ENCODE results near the gene USH1G.
"Not testable (repeated sequence)": the region's sequence is repeated elsewhere in the genome, so short reads cannot be mapped to it uniquely, and the experiment has no call there.

The USH1G gene

GRCh38 chr17:74873037-74873873 is 49.8 kb downstream of the USH1G start:
- peak; percentile 63 for TF ChIP-seq MYC (IDR thresholded peaks at IDR 0.05; ENCODE audit: low read depth, low read length)
- TF ChIP-seq CTCF (IDR thresholded peaks at IDR 0.05; ENCODE audit: low read depth, low read length), result no peak
- TF ChIP-seq POLR2A (IDR thresholded peaks at IDR 0.05; ENCODE audit: extremely low read depth, insufficient read length), result peak; percentile 97
- TF ChIP-seq MAX (IDR thresholded peaks at IDR 0.05; ENCODE audit: low read depth, low read length), result peak; percentile 98
- H3K4me3 ChIP-seq (ENCODE audit: low read depth, low read length), result peak overlapping the region; percentile 89
- DNase-seq (ENCODE audit: low read depth), result peak; percentile 100

- no peak for DNase-seq (ENCODE audit: low read depth)
- TF ChIP-seq MAX (IDR thresholded peaks at IDR 0.05; ENCODE audit: low read depth, low read length) (no peak), POLR2A (IDR thresholded peaks at IDR 0.05; ENCODE audit: extremely low read depth, insufficient read length) (peak; percentile 46)
- H3K4me3 ChIP-seq (ENCODE audit: low read depth, low read length), result peak within 1 kb of the TSS; percentile 89
These were observed 50.6 kb downstream of the USH1G start, which contains the start of gene FDXR for GRCh38 chr17:74872313-74873036. Gene FDXR, minus strand, starts transcription at chr17:74872994. Its CDS starts 50 bp downstream, at chr17:74872944.

- DNase-seq (ENCODE audit: low read depth), result no peak
- no peak overlapping the region for H3K4me3 ChIP-seq (ENCODE audit: low read depth, low read length)
- TF ChIP-seq POLR2A (IDR thresholded peaks at IDR 0.05; ENCODE audit: extremely low read depth, insufficient read length) (no peak), CTCF (IDR thresholded peaks at IDR 0.05; ENCODE audit: low read depth, low read length) (no peak), MAX (IDR thresholded peaks at IDR 0.05; ENCODE audit: low read depth, low read length) (no peak), MYC (IDR thresholded peaks at IDR 0.05; ENCODE audit: low read depth, low read length) (no peak)
These were observed 51.5 kb downstream of the USH1G start for GRCh38 chr17:74871356-74872076.

- TF ChIP-seq POLR2A (IDR thresholded peaks at IDR 0.05; ENCODE audit: extremely low read depth, insufficient read length), result no peak
- H3K4me3 ChIP-seq (ENCODE audit: low read depth, low read length), result no peak overlapping the region
- DNase-seq (ENCODE audit: low read depth), result no peak
These were observed 52.5 kb downstream of the USH1G start for GRCh38 chr17:74870512-74870911.

- not testable (repeated sequence) for H3K4me3 ChIP-seq (ENCODE audit: low read depth, low read length); DNase-seq (ENCODE audit: low read depth)
These were observed 53.0 kb downstream of the USH1G start for GRCh38 chr17:74870028-74870427.

GRCh38 chr17:74868908-74869255 is 54.2 kb downstream of the USH1G start:
- H3K4me3 ChIP-seq (ENCODE audit: low read depth, low read length), result no peak overlapping the region
- DNase-seq (ENCODE audit: low read depth), result no peak
- TF ChIP-seq MAX (IDR thresholded peaks at IDR 0.05; ENCODE audit: low read depth, low read length), result no peak
- TF ChIP-seq CTCF (IDR thresholded peaks at IDR 0.05; ENCODE audit: low read depth, low read length), result no peak
- no peak for TF ChIP-seq POLR2A (IDR thresholded peaks at IDR 0.05; ENCODE audit: extremely low read depth, insufficient read length)
- no peak for TF ChIP-seq MYC (IDR thresholded peaks at IDR 0.05; ENCODE audit: low read depth, low read length)

GRCh38 chr17:74868251-74868907 is 54.7 kb downstream of the USH1G start:
- H3K4me3 ChIP-seq (ENCODE audit: low read depth, low read length), result no peak overlapping the region
- TF ChIP-seq POLR2A (IDR thresholded peaks at IDR 0.05; ENCODE audit: extremely low read depth, insufficient read length) (no peak), MYC (IDR thresholded peaks at IDR 0.05; ENCODE audit: low read depth, low read length) (no peak), MAX (IDR thresholded peaks at IDR 0.05; ENCODE audit: low read depth, low read length) (no peak), CTCF (IDR thresholded peaks at IDR 0.05; ENCODE audit: low read depth, low read length) (no peak)
- no peak for DNase-seq (ENCODE audit: low read depth)
